HL-60 (cell line): ENCODE measurements around the gene SLC44A5.

ENCODE experiments used
- DNase-seq, 2 experiments: peaks; one replicate each; pipeline ENCODE4 v3.0.0-alpha.2; 2010 to 2020; ENCODE audit warnings: low read depth in 1 of 2, low spot score in 1 of 2
- H3K27ac ChIP-seq: fragments of 250-450 bp; sonication (Bioruptor Pico); replicated peaks from 2 replicates; pipeline ENCODE4 v1.5.1; 2020; ENCODE audit warnings: mild to moderate bottlenecking, moderate library complexity
- H3K27me3 ChIP-seq: fragments of 250-450 bp; sonication (Bioruptor Pico); 2 replicates; pipeline ENCODE4 v1.5.1; 2021; ENCODE audit warnings: mild to moderate bottlenecking, moderate library complexity; ENCODE audit not compliant: insufficient read depth, poor library complexity, severe bottlenecking
- H3K4me3 ChIP-seq: replicated peaks from 2 replicates; pipeline ENCODE4 v1.5.1; 2011; ENCODE audit warnings: mild to moderate bottlenecking, control low read depth, low read length; ENCODE audit not compliant: insufficient read depth
- GABPA ChIP-seq: IDR thresholded peaks from 2 replicates; pipeline ENCODE4 v1.6.1; 2012; ENCODE audit warnings: low read depth
- POLR2AphosphoS5 ChIP-seq: IDR thresholded peaks from 2 replicates; pipeline ENCODE4 v1.6.1; 2012; ENCODE audit warnings: low read depth
- SPI1 ChIP-seq: IDR thresholded peaks from 2 replicates; pipeline ENCODE4 v1.6.1; 2012; ENCODE audit warnings: low read depth, mild to moderate bottlenecking, borderline replicate concordance
- TF ChIP-seq, protein P1 (sequence below): IDR thresholded peaks from 2 replicates; pipeline ENCODE4 v1.6.1; 2012; ENCODE audit warnings: low read depth; ENCODE audit not compliant: insufficient replicate concordance
- TF ChIP-seq, protein P2 (sequence below): IDR thresholded peaks from one replicate; pipeline ENCODE4 v1.5.1; 2011; ENCODE audit warnings: low read length, control low read depth, inconsistent platforms; ENCODE audit not compliant: insufficient read depth

SLC44A5 gene

DNA sequence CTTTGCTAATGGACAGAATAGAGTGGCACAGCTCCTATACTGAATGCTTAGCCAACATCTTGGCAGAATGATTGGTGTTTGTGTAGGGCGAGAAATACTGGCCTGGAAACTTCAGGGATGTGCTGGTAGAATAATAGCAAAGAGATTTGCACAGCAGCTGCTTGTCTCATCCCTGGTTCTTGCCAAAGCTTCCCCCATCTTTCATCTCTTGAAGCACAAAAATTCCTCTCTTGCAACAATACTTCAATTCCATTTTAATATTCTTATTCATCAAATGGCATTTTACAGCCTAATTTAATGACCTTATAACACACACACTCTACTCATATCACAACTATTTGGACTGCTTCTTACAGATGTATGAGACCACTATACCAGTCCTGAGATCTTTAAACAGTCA is 439.0 kb downstream of the SLC44A5 start:
- Histone ChIP-seq H3K4me3 (no peak overlapping the region), H3K27me3 (no peaks in the 10 kb centered on the region), H3K27ac (no peak overlapping the region)
- DNase-seq: no peak
- TF ChIP-seq GABPA (no peak), POLR2AphosphoS5 (no peak), SPI1 (no peak)
- TF ChIP-seq, protein P1, sequence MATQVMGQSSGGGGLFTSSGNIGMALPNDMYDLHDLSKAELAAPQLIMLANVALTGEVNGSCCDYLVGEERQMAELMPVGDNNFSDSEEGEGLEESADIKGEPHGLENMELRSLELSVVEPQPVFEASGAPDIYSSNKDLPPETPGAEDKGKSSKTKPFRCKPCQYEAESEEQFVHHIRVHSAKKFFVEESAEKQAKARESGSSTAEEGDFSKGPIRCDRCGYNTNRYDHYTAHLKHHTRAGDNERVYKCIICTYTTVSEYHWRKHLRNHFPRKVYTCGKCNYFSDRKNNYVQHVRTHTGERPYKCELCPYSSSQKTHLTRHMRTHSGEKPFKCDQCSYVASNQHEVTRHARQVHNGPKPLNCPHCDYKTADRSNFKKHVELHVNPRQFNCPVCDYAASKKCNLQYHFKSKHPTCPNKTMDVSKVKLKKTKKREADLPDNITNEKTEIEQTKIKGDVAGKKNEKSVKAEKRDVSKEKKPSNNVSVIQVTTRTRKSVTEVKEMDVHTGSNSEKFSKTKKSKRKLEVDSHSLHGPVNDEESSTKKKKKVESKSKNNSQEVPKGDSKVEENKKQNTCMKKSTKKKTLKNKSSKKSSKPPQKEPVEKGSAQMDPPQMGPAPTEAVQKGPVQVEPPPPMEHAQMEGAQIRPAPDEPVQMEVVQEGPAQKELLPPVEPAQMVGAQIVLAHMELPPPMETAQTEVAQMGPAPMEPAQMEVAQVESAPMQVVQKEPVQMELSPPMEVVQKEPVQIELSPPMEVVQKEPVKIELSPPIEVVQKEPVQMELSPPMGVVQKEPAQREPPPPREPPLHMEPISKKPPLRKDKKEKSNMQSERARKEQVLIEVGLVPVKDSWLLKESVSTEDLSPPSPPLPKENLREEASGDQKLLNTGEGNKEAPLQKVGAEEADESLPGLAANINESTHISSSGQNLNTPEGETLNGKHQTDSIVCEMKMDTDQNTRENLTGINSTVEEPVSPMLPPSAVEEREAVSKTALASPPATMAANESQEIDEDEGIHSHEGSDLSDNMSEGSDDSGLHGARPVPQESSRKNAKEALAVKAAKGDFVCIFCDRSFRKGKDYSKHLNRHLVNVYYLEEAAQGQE: no peak
- TF ChIP-seq, protein P2, sequence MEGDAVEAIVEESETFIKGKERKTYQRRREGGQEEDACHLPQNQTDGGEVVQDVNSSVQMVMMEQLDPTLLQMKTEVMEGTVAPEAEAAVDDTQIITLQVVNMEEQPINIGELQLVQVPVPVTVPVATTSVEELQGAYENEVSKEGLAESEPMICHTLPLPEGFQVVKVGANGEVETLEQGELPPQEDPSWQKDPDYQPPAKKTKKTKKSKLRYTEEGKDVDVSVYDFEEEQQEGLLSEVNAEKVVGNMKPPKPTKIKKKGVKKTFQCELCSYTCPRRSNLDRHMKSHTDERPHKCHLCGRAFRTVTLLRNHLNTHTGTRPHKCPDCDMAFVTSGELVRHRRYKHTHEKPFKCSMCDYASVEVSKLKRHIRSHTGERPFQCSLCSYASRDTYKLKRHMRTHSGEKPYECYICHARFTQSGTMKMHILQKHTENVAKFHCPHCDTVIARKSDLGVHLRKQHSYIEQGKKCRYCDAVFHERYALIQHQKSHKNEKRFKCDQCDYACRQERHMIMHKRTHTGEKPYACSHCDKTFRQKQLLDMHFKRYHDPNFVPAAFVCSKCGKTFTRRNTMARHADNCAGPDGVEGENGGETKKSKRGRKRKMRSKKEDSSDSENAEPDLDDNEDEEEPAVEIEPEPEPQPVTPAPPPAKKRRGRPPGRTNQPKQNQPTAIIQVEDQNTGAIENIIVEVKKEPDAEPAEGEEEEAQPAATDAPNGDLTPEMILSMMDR: no peak

DNA sequence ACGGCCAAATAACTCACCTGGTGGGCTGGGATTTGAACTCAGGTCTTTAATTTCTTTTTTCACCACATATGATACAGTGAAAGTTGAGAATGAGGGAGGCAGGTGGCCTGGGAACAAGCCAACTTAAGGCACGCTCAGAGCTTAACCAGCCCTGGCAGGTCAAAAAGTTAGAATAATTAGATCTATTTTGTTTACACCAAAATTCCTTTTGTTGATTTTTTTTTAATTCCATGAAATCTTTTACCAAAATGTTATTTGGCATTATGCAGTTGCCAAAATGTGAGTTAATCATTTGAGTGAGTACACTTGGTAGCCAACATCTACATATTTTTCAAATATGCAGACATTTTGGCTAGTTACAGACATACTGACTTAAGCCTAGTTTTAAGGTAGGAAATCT is 439.9 kb downstream of the SLC44A5 start:
- DNase-seq: no peak
- H3K27ac ChIP-seq: no peak overlapping the region
- TF ChIP-seq, protein P1: no peak
- TF ChIP-seq, protein P2: no peak
- TF ChIP-seq GABPA: no peak
- TF ChIP-seq POLR2AphosphoS5: no peak
- no peak for TF ChIP-seq SPI1
- no peaks in the 10 kb centered on the region for H3K27me3 ChIP-seq
- no peak overlapping the region for H3K4me3 ChIP-seq

DNA sequence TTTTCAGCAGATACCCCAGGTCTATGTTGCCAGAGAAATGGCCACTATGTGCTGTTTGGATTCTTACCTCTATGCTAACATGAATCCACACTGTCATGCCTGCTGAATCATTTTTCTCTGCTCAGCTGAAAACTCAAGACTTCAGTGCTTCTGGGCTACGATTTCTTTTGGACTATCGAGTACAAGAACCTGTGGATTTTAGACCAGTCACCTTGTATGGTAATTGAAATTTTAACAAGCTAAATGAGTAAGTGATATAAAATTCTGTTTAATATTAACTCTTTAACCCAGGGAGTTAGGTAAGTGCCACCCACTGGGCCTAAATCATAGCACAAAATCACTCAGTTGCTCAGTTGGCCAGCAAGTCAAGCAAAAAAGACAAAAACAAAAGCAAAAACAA is 440.9 kb downstream of the SLC44A5 start:
- DNase-seq: no peak
- no peak overlapping the region for H3K27ac ChIP-seq
- TF ChIP-seq GABPA: no peak

DNA sequence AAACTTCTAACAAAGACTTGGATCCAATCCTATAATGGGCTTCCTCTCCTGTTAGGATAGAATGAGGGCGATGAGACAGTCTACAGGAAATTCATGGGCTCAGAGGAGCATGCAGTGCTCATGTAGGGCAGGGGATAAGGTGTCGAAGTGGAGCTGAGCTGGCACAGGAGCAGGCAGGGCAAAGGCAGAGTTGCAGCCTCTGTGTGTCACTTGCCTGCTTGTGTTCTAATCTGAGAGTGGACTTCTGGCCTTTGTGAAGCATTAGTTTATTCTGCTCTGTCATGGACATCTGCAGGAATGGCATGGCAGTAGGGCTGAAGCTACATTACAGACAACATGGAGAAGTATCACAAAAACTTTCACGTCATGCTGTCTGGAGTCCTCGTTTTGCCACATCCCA is 444.1 kb downstream of the SLC44A5 start:
- Histone ChIP-seq H3K27me3 (no peaks in the 10 kb centered on the region), H3K4me3 (no peak overlapping the region), H3K27ac (no peak overlapping the region)
- TF ChIP-seq GABPA (no peak), POLR2AphosphoS5 (no peak), SPI1 (no peak)
- TF ChIP-seq, protein P1: no peak
- TF ChIP-seq, protein P2: no peak
- DNase-seq: no peak

More for the DNA sequence above, 440.9 kb downstream of the SLC44A5 start:
- H3K27me3 ChIP-seq: no peaks in the 10 kb centered on the region
- no peak overlapping the region for H3K4me3 ChIP-seq
